Neural progenitor cell (in vitro differentiated cells): ENCODE results near the gene TRIM66.

Source experiments
- EZH2 ChIP-seq: fragments of 200-600 bp; sonication (generic); IDR thresholded peaks from 2 replicates; pipeline ENCODE4 v1.6.1; 2017; ENCODE audit warnings: antibody characterized with exemption, mild to moderate bottlenecking, moderate library complexity
- EZH2phosphoT487 ChIP-seq: fragments of 200-600 bp; sonication (generic); IDR thresholded peaks from 2 replicates; pipeline ENCODE4 v1.6.1; 2017; ENCODE audit warnings: antibody characterized with exemption
- TF ChIP-seq, protein P1 (sequence below): fragments of 200-600 bp; sonication (generic); IDR thresholded peaks from 2 replicates; pipeline ENCODE4 v1.5.1; 2017; ENCODE audit warnings: antibody characterized with exemption, mild to moderate bottlenecking

DNA sequence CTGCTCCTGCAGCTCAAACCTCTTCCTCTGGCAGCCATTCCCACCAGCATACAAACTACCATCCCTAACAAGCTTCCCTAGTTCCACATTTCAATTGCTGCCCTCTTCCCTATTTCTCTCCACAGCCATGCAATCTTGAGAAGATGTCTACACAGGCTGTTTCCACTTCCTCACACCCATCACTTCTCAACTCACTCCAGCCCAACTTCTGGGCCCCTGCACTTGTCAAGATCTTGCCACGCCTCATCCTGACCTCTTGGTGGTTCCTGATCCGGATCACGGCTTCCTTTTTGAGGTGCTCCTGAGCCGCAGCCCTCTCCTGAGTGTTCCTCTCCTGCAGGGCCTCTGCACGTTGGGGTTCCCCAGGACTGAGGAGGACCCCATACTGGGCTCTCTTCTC, 22.7 kb upstream of the TRIM66 start:
- TF ChIP-seq, protein P1, sequence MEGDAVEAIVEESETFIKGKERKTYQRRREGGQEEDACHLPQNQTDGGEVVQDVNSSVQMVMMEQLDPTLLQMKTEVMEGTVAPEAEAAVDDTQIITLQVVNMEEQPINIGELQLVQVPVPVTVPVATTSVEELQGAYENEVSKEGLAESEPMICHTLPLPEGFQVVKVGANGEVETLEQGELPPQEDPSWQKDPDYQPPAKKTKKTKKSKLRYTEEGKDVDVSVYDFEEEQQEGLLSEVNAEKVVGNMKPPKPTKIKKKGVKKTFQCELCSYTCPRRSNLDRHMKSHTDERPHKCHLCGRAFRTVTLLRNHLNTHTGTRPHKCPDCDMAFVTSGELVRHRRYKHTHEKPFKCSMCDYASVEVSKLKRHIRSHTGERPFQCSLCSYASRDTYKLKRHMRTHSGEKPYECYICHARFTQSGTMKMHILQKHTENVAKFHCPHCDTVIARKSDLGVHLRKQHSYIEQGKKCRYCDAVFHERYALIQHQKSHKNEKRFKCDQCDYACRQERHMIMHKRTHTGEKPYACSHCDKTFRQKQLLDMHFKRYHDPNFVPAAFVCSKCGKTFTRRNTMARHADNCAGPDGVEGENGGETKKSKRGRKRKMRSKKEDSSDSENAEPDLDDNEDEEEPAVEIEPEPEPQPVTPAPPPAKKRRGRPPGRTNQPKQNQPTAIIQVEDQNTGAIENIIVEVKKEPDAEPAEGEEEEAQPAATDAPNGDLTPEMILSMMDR: no peak
- no peak for TF ChIP-seq EZH2
- no peak for TF ChIP-seq EZH2phosphoT487
